ENCODE data around the gene SEC14L1.

Gene SEC14L1

GRCh38 chr17:77174928-77175661 is 34.3 kb downstream of the SEC14L1 start:
- H3K36me3 ChIP-seq (ENCODE audit: insufficient read depth) = no peaks in the 10 kb centered on the region
- no peaks in the 10 kb centered on the region for H3K27me3 ChIP-seq (ENCODE audit: insufficient read depth, low read depth)
- H3K4me2 ChIP-seq = no peak overlapping the region
- no peak overlapping the region for H3K4me3 ChIP-seq (IDR thresholded peaks at IDR 0.05; ENCODE audit: insufficient read depth, low read depth, low read length)
- H2AFZ ChIP-seq (ENCODE audit: low read depth) = no peak overlapping the region
- TF ChIP-seq CTCF (conservative IDR thresholded peaks at IDR 0.05; ENCODE audit: low read depth, low read length) = no peak
- no peaks in the 10 kb centered on the region for H3K4me1 ChIP-seq (ENCODE audit: low read depth, poor library complexity, severe bottlenecking)
- no peak overlapping the region for H3K27ac ChIP-seq
- peaks cover 38% of the 10 kb centered on the region for H3K79me2 ChIP-seq (ENCODE audit: insufficient read depth, low read depth)
- H3K9ac ChIP-seq = no peak overlapping the region
- no peaks in the 10 kb centered on the region for H4K20me1 ChIP-seq (ENCODE audit: insufficient read depth)

GRCh38 chr17:77177002-77177741 is 36.4 kb downstream of the SEC14L1 start:
- Histone ChIP-seq H3K4me3 (IDR thresholded peaks at IDR 0.05; ENCODE audit: insufficient read depth, low read depth, low read length) (no peak overlapping the region), H3K4me2 (no peak overlapping the region), H3K27me3 (ENCODE audit: insufficient read depth, low read depth) (no peaks in the 10 kb centered on the region), H3K36me3 (ENCODE audit: insufficient read depth) (no peaks in the 10 kb centered on the region), H2AFZ (ENCODE audit: low read depth) (no peak overlapping the region), H4K20me1 (ENCODE audit: insufficient read depth) (0 out of 2 replicates have a peak, but pooled peaks cover 6% of the 10 kb centered on the region), H3K79me2 (ENCODE audit: insufficient read depth, low read depth) (peaks cover 32% of the 10 kb centered on the region), H3K27ac (no peak overlapping the region), H3K9ac (no peak overlapping the region), H3K4me1 (ENCODE audit: low read depth, poor library complexity, severe bottlenecking) (peaks cover 8% of the 10 kb centered on the region)
- no peak for TF ChIP-seq CTCF (conservative IDR thresholded peaks at IDR 0.05; ENCODE audit: low read depth, low read length)

GRCh38 chr17:77178050-77178449 is 37.3 kb downstream of the SEC14L1 start:
- no peaks in the 10 kb centered on the region for H3K27me3 ChIP-seq (ENCODE audit: insufficient read depth, low read depth)
- H3K36me3 ChIP-seq (ENCODE audit: insufficient read depth) = no peaks in the 10 kb centered on the region
- no peak overlapping the region for H3K4me2 ChIP-seq
- no peak for TF ChIP-seq CTCF (conservative IDR thresholded peaks at IDR 0.05; ENCODE audit: low read depth, low read length)
- H3K9ac ChIP-seq = no peak overlapping the region
- H2AFZ ChIP-seq (ENCODE audit: low read depth) = no peak overlapping the region
- peaks cover 34% of the 10 kb centered on the region; the same call in 1 of the 2 replicates for H3K79me2 ChIP-seq (ENCODE audit: insufficient read depth, low read depth)
- no peak overlapping the region for H3K27ac ChIP-seq
- H3K4me3 ChIP-seq (IDR thresholded peaks at IDR 0.05; ENCODE audit: insufficient read depth, low read depth, low read length) = no peak overlapping the region
- H4K20me1 ChIP-seq (ENCODE audit: insufficient read depth) = 0 out of 2 replicates have a peak, but pooled peaks cover 7% of the 10 kb centered on the region
- H3K4me1 ChIP-seq (ENCODE audit: low read depth, poor library complexity, severe bottlenecking) = peaks cover 9% of the 10 kb centered on the region

- Histone ChIP-seq H3K4me1 (ENCODE audit: low read depth, poor library complexity, severe bottlenecking) (peaks cover 9% of the 10 kb centered on the region), H3K79me2 (ENCODE audit: insufficient read depth, low read depth) (peaks cover 38% of the 10 kb centered on the region; the same call in 1 of the 2 replicates), H3K9ac (no peak overlapping the region), H3K4me3 (IDR thresholded peaks at IDR 0.05; ENCODE audit: insufficient read depth, low read depth, low read length) (no peak overlapping the region), H3K27ac (no peak overlapping the region), H3K36me3 (ENCODE audit: insufficient read depth) (no peaks in the 10 kb centered on the region), H3K27me3 (ENCODE audit: insufficient read depth, low read depth) (no peaks in the 10 kb centered on the region), H4K20me1 (ENCODE audit: insufficient read depth) (0 out of 2 replicates have a peak, but pooled peaks cover 7% of the 10 kb centered on the region), H3K4me2 (no peak overlapping the region), H2AFZ (ENCODE audit: low read depth) (no peak overlapping the region)
- TF ChIP-seq CTCF (conservative IDR thresholded peaks at IDR 0.05; ENCODE audit: low read depth, low read length) = no peak
These were observed 37.8 kb downstream of the SEC14L1 start for GRCh38 chr17:77178563-77178962.
